Fibroblast of skin of scalp (primary cell): Measurements from ENCODE around the gene KIR2DL1. TPM values are rescaled to one million over a fixed set of nuclear protein-coding genes. Genes with fewer than 3 reads are reported as not detected.
"Not testable (repeated sequence)": the region's sequence is repeated elsewhere in the genome, so short reads cannot be mapped to it uniquely, and the experiment has no call there.

Source experiments
- DNase-seq: peaks from one replicate; pipeline ENCODE4 v3.0.0-alpha.2; 2013
- polyA plus RNA-seq, 2 experiments: library from polyadenylated mRNA; unstranded; fragments of 120-200 nt; gene quantifications; one replicate each; pipeline ENCODE4 v1.2.1, GENCODE V29; 2013; ENCODE audit not compliant: insufficient read length in 2 of 2

KIR2DL1 gene
- polyA plus RNA-seq (2013, experiment 1 of 2; ENCODE audit: insufficient read length), result not detected
- polyA plus RNA-seq (2013, experiment 2 of 2; ENCODE audit: insufficient read length), result not detected

DNA sequence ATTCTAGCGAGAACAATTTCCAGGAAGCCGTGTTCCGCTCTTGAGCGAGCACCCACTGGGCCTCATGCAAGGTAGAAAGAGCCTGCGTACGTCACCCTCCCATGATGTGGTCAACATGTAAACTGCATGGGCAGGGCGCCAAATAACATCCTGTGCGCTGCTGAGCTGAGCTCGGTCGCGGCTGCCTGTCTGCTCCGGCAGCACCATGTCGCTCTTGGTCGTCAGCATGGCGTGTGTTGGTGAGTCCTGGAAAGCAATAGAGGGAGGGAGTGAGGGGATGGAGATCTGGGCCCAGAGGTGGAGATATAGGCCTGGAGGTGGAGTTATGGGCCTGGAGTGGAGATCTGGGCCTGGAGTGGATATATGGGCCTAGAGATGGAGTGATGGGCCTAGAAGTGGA, at the start of gene KIR2DL1:
TSS of gene KIR2DL1 (plus strand) at position 148 of the 400 bp plus-strand sequence. CDS start at position 206, 58 bp downstream.
- DNase-seq, result not testable (repeated sequence)

DNA sequence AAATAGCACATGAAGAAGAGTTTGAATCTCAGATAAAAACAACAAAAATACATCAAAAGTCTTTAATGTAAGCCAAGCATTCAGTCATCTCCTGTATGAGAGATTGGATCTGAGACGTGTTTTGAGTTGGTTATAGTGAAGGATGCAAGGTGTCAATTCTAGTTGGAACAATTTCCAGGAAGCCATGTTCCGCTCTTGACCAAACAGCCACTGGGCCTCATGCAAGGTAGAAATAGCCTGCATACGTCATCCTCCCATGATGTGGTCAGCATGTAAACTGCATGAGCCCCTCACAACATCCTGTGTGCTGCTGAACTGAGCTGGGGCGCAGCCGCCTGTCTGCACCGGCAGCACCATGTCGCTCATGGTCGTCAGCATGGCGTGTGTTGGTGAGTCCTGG, 45.5 kb upstream of the KIR2DL1 start, which contains the start of gene KIR3DL3:
TSS of gene KIR3DL3 (plus strand) at position 301 of the 400 bp plus-strand sequence. CDS start at position 356, 55 bp downstream.
- no peak for DNase-seq

DNA sequence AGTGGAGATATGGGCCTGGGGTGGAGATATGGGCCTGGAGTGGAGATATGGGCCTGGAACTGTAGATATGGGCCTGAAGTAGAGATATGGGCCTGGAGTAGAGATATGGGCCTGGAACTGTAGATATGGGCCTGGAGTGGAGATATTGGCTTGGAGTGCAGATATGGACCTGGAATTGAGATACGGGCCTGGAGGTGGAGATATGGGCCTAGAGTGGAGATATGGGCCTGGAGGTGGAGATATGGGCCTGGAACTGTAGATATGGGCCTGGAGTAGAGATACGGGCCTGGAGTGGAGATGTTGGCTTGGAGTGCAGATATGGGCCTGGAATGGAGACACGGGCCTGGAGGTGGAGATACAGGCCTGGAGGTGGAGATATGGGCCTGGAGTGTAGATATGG, 44.9 kb upstream of the KIR2DL1 start:
- no peak for DNase-seq

DNA sequence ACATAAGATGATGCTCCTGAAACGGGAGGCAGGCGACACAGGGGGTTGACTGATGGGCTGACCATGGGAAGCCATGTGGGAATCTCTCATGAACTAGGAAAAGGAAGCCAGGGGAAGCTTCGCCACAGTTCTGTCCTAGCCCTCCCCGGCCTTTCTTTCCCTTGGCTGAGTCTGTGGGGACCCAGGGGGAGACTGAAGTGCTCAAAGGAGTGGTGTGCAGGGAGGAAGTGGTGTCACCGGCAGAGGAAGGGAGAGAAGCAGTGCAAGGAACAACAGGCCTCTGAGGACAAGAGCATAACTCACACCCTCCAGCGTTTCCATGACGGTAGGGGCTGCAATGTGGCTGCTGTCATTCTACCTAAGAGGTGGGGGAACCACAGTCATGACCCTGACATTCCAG, 44.3 kb upstream of the KIR2DL1 start:
- DNase-seq, result no peak

DNA sequence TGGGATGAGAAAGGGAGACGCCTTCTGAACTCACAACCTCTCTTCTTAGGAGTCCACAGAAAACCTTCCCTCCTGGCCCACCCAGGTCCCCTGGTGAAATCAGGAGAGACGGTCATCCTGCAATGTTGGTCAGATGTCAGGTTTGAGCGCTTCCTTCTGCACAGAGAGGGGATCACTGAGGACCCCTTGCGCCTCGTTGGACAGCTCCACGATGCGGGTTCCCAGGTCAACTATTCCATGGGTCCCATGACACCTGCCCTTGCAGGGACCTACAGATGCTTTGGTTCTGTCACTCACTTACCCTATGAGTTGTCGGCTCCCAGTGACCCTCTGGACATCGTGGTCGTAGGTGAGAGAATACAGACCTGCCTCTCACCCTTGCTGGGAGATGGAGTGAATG, 42.0 kb upstream of the KIR2DL1 start:
- no peak for DNase-seq

DNA sequence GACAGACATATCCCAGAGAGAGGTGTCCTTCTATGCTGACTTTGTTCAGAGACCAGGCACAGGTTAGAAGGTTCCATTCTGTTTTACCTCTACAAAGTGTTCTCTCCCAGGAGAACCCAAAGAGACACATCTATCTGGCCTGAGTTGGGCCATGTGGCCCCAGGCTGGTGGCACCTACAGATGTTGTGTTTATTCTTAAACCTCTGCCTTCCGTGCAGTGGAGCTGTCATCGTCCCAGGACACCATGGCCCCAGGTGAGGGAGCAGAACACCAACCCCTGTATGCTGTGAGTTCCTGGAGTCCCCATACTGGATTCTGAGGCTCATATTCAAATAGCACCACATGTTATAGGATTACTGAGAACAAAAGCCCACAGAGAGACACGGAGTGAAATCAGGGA, 41.4 kb upstream of the KIR2DL1 start:
- DNase-seq, result no peak

DNA sequence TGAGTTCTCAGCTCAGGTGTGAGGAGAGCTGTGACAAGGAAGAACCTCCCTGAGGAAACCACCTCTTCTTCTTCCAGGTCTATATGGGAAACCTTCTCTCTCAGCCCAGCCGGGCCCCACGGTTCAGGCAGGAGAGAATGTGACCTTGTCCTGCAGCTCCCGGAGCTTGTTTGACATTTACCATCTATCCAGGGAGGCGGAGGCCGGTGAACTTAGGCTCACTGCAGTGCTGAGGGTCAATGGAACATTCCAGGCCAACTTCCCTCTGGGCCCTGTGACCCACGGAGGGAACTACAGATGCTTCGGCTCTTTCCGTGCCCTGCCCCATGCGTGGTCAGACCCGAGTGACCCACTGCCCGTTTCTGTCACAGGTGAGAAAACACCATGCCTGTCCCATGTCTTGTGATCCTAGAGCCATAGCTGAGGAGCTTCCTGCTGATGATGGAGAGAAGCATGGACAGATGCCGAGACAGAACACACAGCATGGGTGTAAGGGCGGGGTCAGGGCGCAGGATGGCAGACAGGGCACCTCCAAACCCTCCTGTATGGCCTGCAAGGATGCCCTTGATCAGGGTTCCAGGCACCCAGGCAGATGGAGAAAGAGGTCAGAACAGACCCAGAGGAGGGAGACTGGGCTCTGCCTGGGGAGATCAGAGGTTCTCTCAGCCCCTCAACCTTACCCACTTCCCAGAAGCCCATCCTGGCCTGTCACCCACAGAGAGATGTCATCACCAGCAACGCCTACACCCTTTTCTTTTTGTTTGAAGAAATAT, 40.0 kb upstream of the KIR2DL1 start:
- no peak for DNase-seq

DNA sequence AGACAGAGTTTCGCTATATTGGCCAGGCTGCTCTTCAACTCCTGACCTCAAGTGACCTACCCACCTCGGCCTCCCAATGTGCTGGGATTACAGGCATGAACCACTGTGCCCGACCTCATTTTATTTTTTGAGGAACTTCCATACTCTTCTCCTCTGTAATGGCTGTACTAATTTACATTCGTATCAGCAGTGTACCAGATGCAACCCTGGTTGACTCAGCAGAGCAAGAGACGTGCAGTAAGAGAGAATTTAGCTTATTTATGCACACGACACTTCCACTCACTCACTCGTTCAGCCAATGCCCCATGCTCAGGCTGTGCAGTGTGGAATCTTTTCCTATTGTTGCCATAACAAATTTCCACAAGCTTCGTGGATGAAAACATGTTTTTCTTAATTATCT, 38.4 kb upstream of the KIR2DL1 start:
- no peak for DNase-seq

DNA sequence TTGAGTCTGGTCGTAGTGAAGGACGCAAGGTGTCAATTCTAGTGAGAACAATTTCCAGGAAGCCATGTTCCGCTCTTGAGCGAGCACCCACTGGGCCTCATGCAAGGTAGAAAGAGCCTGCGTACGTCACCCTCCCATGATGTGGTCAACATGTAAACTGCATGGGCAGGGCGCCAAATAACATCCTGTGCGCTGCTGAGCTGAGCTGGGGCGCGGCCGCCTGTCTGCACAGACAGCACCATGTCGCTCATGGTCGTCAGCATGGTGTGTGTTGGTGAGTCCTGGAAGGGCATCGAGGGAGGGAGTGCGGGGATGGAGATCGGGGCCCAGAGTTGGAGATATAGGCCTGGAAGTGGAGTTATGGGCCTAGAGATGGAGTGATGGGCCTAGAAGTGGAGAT, 31.3 kb upstream of the KIR2DL1 start, which contains the start of gene KIR2DL3:
TSS of gene KIR2DL3 (plus strand) at position 208 of the 400 bp plus-strand sequence. CDS start at position 241, 33 bp downstream.
- DNase-seq, result not testable (repeated sequence)

DNA sequence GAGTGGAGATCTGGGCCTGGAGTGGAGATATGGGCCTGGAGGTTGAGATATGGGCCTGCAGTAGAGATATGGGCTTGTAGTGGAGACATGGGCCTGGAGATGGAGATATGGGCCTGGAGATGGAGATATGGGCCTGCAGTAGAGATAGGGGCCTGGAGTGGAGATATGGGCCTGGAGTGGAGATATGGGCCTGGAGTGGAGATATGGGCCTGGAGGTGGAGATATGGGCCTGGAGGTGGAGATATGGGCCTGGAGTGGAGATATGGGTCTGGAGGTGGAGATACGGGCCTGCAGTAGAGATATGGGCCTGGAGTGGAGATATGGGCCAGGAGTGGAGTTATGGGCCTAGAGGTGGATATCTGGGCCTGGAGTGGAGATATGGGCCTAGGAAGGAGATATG, 30.9 kb upstream of the KIR2DL1 start:
- DNase-seq, result no peak

DNA sequence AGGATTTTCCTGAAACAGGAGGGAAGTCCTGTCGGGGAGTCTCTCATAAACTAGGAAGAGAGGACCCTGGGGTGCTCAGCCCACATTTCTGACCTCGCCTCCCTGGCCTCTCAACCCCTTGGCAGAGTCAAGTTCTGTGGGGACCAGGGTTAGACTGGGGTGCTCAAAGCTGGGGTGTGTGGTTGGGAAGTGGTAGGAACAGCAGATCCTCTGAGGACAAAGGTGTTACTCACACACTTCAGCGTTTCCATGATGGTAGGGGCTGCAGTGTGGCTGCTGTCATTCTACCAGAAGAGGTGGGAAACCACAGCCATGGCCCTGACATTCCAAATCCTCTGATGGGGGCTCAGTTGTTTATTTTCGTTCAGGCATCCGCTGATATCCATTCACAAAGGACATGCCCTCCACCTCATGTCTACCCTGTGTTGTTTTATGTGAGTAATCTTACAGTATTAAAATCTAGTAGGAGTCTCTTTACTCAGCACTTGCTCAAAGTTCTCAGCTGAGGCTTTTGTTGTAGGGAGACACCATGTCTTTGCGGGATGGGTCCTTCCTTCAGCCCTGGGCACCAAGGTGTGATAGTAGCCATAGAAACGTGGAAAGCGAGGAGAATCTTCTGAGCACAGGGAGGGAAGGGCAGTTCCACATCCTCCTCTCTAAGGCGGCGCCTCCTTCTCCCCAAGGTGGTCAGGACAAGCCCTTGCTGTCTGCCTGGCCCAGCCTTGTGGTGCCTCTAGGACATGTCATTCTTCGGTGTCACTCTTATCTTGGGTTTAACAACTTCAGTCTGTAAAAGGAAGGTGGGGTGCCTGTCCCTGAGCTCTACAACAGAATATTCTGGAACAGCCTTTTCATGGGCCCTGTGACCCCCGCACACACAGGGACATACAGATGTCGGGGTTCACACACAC, 29.8 kb upstream of the KIR2DL1 start:
- no peak for DNase-seq

DNA sequence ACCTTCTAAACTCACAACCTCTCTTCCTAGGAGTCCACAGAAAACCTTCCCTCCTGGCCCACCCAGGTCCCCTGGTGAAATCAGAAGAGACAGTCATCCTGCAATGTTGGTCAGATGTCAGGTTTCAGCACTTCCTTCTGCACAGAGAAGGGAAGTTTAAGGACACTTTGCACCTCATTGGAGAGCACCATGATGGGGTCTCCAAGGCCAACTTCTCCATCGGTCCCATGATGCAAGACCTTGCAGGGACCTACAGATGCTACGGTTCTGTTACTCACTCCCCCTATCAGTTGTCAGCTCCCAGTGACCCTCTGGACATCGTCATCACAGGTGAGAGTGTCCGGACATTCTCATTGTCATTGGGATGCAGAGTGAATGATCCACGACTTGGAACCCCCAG, 27.6 kb upstream of the KIR2DL1 start:
- DNase-seq, result not testable (repeated sequence)

DNA sequence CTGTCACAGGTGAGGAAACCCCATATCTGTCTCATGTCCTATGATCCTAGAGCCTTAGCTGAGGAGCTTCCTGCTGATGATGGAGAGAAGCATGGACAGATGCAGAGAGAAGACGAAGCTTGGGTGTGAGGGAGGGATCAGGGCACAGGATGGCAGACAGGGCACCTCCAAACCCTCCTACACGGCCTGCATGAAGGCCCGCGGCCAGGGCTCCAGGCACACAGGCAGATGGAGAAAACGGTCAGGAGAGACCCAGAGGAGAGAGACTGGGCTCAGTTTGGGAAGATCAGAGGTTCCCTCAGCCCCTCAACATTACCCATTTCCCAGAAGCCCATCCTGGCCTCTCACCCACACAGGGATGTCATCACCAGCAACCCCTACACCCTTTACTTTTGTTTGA, 25.5 kb upstream of the KIR2DL1 start:
- not testable (repeated sequence) for DNase-seq

DNA sequence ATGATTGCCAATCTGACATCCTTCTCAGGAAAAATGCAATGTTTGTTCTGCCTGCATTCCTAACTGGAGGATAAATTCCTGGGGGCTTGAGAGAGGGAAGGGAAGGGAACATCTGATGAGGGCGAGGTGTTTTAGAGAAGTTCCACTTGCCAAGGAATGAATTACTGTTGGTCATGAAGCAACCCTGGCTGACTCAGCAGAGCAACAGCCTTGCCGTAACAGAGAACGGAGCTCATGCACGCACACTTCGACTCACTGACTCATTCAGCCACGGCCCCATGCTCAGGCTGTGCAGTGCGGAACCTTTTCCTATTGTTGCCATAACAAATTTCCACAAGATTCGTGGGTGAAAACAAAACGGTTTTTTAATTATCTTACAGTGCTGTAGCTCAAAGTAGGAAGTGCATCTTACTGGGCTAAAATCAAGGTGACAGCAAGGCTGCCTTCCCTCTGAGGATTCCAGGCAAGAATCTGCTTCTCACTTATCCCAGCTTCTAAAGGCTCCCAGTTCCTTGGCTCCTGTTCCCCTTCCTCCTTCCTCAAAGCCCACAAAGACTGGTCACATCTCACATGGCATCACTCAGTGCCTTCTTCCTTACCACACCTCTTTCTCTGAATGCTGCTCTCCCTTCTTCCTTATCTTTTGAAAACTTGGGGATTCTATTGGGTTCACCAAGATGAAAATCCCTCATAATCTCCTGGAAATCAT, 21.8 kb upstream of the KIR2DL1 start:
- DNase-seq, result not testable (repeated sequence)

DNA sequence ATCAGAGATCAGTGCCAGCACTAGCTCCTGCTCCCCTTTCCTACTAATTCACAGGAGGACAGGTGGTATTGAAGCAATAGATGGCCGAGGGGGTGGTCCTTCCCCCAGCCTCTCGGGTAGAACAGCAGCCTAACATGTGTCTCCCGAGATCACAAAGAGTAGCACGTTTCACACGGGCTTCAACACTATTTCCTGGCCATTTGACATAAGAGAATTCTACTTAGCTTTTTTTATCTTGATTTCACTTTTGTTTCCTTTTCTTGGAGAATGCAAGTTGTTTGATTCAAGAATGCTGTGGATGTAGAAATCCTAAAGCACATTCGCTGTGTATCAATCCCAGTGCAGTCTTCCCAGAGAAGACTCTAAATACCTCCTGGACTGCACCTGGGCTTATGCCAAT, 19.3 kb upstream of the KIR2DL1 start:
- not testable (repeated sequence) for DNase-seq

DNA sequence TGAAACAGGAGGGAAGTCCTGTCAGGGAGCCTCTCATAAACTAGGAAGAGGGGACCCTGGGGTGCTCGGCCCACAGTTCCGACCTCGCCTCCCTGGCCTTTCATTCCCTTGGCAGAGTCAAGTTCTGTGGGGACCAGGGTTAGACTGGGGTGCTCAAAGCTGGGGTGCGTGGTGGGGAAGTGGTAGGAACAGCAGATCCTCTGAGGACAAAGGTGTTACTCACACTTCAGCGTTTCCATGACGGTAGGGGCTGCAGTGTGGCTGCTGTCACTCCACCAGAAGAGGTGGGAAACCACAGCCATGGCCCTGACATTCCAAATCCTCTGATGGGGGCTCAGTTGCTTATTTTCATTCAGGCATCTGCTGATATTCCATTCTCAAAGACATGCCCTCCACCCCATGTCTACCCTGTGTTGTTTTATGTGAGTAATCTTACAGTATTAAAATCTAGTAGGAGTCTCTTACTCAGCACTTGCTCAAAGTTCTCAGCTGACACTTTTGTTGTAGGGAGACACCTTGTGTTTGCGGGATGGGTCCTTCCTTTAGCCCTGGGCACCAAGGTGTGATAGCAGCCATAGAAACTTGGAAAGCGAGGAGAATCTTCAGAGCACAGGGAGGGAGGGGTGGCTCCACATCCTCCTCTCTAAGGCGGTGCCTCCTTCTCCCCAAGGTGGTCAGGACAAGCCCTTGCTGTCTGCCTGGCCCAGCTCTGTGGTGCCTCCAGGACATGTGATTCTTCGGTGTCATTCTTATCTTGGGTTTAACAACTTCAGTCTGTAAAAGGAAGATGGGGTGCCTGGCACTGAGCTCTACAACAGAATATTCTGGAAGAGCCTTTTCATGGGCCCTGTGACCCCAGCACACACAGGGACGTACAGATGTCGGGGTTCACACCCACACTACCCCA, 13.1 kb upstream of the KIR2DL1 start:
- DNase-seq, result not testable (repeated sequence)

DNA sequence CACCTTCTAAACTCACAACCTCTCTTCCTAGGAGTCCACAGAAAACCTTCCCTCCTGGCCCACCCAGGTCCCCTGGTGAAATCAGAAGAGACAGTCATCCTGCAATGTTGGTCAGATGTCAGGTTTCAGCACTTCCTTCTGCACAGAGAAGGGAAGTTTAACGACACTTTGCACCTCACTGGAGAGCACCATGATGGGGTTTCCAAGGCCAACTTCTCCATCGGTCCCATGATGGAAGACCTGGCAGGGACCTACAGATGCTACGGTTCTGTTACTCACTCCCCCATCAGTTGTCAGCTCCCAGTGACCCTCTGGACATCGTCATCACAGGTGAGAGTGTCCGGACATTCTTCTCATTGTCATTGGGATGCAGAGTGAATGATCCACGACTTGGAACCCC, 11.0 kb upstream of the KIR2DL1 start:
- DNase-seq, result not testable (repeated sequence)

DNA sequence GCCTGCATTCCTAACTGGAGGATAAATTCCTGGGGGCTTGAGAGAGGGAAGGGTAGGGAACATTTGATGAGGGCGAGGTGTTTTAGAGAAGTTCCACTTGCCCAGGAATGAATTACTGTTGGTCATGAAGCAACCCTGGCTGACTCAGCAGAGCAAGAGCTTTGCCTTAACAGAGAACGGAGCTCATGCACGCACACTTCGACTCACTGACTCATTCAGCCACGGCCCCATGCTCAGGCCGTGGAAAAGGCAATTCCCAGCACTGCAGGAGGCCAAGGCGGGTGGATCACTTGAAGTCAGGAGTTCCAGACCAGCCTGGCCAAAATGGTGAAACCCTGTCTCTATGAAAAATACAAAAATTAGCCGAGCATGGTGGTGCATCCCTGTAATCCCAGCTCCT, 5.4 kb upstream of the KIR2DL1 start:
- not testable (repeated sequence) for DNase-seq

DNA sequence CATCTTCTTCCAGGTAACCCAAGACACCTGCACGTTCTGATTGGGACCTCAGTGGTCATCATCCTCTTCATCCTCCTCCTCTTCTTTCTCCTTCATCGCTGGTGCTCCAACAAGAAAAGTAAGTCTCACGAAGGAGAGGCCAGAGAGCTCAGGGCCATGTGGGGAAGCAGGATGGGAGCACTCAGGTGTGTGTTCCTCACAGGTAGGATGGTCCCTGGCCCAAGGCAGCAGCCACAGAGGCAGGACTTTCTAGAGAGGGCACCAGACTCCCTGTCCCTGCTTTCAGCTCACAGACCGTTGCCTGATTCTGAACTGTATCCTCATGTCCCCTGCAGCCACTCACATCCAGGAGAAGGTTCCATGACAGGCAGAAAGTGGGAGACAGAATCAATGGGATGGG, 3.1 kb upstream of the KIR2DL1 start:
- not testable (repeated sequence) for DNase-seq

DNA sequence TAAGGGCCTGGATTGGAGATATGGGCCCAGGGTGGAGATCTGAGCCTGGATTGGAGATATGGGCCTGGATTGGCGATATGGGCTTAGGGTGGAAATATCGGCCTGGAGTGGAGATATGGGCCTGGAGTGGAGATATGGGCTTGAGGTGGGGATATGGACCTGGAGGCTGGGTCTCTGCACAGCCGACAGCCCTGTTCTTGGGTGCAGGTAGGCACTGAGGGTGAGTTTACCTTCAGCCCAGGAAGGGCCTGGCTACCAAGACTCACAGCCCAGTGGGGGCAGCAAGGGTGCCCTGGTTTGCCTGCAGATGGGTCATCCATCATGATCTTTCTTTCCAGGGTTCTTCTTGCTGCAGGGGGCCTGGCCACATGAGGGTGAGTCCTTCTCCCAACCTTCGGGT, 918 bp downstream of the KIR2DL1 start:
- not testable (repeated sequence) for DNase-seq
